Measurements from ENCODE around the gene HNRNPUL1.
"Not testable (repeated sequence)": the region's sequence is repeated elsewhere in the genome, so short reads cannot be mapped to it uniquely, and the experiment has no call there.

The HNRNPUL1 gene

DNA sequence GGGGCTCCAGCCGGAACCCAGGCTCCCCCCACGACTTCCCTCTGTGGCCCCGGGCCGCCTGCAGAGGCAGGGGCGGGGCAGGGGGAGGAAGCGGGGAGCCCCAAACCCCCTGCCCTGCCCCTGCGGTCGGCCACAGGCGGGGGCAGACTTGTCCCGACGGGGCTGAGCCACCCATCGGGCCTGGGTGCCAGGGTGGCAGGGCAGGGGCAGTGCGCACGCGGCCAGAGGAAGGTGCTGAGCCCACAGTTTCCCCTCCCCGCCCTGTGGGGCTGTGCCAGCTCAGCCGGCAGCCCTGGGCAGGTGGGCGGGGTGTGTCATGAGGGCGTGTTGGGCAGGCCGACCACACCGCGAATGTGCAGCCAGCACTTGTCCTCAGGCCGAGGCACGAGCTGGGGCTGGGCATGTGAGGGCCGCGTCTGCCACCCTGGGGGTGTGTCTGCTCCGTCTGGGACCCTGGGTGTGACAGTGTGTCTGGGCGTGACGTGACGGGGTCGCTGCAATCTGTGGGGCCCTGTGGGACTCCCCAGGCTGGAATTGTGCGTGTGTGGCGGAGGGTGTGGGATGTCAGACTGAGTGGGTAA lies 63.5 kb downstream of the HNRNPUL1 start:
- DNase-seq = peak; percentile 95

DNA sequence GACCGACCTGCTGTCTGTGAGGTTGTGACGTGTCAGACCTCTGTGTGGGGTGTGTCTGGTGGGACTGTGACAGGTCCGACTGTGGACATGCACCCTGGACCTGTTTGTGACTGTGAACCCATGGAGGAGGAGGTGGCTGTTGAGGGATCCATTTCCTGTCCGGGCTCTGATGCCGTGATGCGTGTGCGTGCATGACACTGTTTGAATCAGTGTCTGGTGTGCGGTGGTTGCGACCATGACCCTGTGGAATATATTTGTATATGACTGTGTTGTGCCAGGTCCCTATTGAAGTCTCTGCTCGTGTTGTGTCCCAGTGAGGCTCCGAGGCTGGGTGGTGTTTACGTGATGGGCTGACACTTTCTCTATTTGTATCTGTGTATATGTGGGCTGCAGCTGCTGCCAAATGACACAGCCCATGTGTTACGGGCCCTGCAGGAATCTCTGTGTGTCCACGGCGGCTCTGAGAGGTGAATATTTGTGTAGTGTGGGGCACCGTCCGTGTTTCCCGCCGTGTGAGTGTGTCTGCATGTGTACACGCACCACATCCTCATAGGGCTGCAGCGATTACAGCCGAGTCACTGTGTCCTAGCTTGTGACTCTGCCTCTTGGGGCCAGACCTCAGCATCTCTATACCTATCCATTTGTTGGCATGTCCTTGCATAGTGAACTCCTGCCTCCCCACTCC lies 64.1 kb downstream of the HNRNPUL1 start:
- peak; percentile 66 for DNase-seq

DNA sequence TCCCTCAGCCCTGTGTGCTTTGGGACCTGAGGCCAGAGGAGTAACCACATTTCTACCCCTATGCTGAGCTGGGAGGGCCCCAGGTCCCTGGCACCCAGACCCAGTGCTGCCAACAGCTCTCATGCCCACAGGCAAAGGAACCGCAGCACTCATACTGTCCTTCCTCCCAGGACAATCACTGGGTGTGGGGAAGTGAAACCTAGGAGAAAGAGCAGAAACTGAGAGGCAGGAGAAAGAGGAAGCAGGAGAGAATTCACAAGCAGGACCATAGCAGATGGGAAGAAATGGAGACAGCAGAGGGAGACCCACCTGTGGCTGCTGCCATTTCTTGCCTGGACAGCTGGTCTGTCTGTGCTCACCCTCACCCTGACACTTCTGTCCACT lies 64.7 kb downstream of the HNRNPUL1 start:
- DNase-seq = peak; percentile 66

- DNase-seq = no peak
These were observed 66.3 kb downstream of the HNRNPUL1 start for GRCh38 chr19:41330481-41330880.

DNA sequence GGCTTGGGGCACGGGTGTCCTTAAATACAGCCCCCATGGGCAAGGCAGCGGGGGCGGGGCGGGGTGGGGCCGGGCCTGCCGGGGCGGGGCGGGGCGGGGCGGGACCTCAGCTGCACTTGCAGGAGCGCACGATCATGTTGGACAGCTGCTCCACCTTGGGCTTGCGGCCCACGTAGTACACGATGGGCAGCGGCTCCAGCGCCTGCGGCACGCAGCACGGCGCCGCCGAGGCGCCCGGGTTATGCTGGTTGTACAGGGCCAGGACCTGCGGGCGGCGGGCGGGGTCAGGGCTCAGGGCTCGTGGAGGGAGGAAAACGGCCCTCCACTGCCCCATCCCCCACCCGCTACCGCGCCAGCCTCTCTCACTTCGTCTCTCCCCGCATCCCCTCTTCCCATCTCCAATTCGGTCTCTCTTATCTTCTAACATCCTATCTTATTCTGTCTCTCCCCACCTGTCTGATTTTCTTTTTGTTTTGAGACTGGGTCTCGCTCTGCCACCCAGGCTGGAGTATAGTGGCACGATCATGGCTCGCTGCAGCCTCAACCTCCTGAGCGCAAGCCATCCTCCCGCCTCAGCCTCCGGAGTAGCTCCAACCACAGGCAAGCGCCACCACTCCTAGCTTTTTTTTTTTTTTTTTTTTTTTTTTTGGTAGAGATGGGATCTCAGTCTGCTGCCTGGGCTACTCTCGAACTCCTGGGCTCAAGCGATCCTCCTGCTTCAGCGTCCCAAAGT lies 66.9 kb downstream of the HNRNPUL1 start:
- no peak for DNase-seq

DNA sequence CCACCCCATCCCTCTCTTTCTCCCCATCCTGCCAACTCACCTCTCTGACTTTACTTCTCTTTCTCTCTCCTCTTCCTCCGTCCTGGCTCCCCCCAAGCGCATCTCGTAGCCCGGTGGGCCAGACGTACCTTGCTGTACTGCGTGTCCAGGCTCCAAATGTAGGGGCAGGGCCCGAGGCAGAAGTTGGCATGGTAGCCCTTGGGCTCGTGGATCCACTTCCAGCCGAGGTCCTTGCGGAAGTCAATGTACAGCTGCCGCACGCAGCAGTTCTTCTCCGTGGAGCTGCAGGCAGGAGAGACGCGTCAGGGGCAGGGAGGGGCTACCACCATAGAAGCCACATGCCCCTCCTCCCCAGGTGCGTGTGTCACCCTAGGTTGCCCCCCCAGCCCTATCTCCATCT lies 67.8 kb downstream of the HNRNPUL1 start:
- DNase-seq = no peak

- no peak for DNase-seq
These were observed 68.3 kb downstream of the HNRNPUL1 start for GRCh38 chr19:41332468-41332867.

DNA sequence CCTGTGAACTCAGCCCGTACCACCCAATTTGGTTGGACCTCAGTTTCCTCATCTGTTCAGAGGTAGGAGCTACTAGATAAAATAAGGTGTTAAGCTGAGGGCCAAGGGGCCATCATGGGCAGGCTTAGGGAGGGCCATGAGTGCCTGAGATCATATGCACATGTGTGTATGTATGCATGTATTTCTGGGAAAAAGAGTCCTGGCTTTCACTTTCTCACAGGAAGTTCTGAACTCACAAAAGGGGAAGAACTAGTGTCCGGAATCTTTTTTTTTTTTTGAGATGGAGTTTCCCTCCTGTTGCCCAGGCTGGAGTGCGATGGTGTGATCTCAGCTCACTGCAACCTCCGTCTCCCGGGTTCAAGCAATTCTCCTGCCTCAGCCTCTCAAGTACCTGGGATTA lies 70.6 kb downstream of the HNRNPUL1 start:
- peak; percentile 21 for DNase-seq

GRCh38 chr19:41335467-41335866 lies 71.3 kb downstream of the HNRNPUL1 start:
- DNase-seq = no peak

GRCh38 chr19:41339936-41340335 lies 75.8 kb downstream of the HNRNPUL1 start:
- DNase-seq = no peak

GRCh38 chr19:41341669-41342490 lies 77.7 kb downstream of the HNRNPUL1 start:
- DNase-seq = peak; percentile 45

DNA sequence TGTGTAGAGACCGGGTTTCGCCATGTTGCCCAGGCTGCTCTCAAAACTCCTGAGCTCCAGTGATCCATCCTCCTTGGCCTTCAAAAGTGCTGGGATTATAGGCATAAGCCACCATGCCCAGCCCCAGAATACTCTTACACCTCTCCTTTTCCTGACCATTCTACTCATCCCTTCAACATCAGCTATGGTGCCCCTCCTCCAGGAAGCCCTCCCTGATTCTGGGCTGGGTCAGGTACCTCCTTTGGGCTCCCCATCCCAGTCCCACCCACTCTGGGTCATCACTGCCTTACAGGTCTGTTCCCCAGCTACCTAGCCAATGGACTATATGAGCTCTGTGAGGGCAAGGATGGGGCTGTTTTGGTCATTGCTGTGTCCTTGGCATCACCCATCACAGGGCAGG lies 80.0 kb downstream of the HNRNPUL1 start:
- no peak for DNase-seq

DNA sequence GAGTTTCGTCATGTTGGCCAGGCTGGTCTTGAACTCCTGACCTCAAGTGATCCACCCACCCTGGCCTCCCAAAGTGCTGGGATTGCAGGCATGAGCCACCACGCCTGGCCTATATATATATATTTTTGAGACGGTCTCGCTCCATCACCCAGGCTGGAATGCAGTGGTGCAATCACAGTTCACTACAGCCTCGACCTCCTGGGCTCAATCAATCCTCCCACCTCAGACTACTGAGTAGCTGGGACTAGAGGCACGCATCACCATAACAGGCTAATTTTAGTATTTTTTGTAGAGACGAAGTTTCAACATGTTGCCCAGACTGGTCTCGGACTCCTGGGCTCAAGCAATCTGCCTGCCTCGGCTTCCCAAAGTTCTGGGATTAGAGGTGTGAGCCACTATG lies 82.7 kb downstream of the HNRNPUL1 start:
- not testable (repeated sequence) for DNase-seq

DNA sequence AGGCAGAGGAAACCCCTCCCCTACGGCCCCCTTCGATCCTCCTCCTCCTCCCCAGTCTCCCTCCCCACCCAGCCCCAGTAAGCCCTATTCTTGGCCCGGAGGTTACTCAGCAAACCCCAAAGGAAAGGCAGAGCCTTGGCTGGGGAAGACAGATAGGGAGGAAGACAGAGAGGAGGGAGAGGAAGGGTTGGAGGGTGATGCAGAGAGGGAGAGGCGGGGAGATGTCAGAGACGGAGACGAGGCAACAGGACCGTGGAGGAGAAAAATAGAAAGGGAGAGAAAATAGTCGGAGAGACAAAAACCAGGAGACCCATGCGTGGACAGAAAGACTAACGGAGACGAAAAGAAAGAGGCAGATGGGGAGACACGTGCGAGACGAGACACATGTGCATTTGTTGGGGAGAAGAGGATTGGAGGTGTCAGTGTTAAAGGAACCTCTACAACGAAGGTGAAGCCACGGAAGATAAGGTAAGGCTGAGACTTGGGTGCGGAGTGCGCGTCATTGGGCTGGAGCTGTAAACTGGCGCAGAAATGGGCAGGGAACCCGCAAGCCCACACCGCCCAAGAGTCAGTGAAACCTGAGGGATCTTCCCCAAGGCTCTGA lies 86.7 kb downstream of the HNRNPUL1 start:
- peak; percentile 87 for DNase-seq

DNA sequence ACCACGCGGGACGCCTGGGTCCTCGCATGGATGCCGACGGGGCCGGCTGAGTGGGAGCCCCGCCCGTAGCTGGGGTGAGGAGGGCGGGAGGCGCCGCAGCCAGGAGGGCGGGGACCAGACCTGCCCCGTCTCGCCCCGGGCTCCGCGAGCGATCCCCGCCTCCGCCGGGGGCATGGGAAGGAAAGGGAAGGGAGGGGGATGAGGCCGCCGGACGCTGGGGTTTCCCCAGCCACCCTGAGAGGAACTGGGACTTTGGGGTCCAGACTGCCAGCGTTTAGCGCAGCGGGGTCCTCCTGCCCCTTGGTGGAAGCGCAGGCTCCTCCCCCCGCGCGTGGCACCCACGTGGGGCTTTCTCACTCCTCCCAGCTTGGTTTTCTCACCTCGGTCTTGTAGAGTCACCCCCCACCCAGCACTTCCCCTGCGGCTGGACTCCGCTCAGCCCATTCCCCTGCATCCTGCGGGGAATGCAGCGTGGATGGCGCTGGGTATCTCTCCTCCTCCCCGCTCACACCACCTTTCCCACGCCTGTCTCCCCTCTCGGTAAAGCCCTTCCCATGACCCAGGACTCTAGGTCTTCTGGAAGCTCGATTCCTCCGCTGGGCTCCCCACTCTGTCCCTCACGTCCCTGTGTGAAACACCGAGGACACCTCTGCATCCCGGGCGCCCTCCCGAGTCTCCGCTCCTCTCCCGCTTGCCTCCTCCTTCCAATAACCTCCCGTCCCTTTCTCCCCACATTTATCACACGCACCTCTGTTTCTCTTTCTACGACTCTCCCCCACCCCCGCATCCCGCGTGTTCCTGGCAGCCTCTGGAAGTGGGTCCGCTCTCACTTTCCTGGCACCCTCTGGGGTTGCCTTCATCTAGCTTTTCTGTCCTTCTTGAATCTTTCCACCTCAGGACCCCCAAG lies 87.4 kb downstream of the HNRNPUL1 start:
- DNase-seq = peak; percentile 96

DNA sequence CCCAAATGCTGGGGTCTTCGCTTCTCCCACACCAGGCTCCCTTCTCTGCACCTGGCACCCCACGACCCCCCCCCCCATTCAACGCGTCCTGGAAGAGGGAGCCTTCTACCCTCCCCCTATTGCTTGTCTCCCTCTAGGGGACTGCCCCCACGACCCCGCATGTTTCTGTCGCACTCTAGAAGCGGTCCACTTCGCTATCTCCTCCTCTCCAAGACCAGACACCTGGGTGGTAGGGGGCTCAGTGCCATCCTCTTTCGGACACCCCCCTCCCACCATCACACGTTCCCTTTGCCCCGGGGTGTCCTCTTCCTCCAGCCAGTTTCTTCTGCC lies 88.1 kb downstream of the HNRNPUL1 start:
- DNase-seq = no peak

- peak; percentile 15 for DNase-seq
These were observed 88.7 kb downstream of the HNRNPUL1 start for GRCh38 chr19:41352609-41353465.

- DNase-seq = peak; percentile 86
These were observed 89.5 kb downstream of the HNRNPUL1 start, which contains the start of gene TGFB1 for GRCh38 chr19:41353466-41354342. TSS of gene TGFB1 (minus strand) at chr19:41353922. CDS start at chr19:41353044, 878 bp downstream.

GRCh38 chr19:41354343-41354953 lies 90.3 kb downstream of the HNRNPUL1 start:
- no peak for DNase-seq
